DMS153 treated with DMSO at 0.1 percent for 48 hours (cell line): ENCODE data around the gene ORMDL3.

ENCODE experiments used
- DNase-seq: peaks from one replicate; lab custom pipeline; 2025; ENCODE audit not compliant: unreplicated experiment; lab: John Stamatoyannopoulos, UW

ORMDL3 gene, protein sequence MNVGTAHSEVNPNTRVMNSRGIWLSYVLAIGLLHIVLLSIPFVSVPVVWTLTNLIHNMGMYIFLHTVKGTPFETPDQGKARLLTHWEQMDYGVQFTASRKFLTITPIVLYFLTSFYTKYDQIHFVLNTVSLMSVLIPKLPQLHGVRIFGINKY

DNA sequence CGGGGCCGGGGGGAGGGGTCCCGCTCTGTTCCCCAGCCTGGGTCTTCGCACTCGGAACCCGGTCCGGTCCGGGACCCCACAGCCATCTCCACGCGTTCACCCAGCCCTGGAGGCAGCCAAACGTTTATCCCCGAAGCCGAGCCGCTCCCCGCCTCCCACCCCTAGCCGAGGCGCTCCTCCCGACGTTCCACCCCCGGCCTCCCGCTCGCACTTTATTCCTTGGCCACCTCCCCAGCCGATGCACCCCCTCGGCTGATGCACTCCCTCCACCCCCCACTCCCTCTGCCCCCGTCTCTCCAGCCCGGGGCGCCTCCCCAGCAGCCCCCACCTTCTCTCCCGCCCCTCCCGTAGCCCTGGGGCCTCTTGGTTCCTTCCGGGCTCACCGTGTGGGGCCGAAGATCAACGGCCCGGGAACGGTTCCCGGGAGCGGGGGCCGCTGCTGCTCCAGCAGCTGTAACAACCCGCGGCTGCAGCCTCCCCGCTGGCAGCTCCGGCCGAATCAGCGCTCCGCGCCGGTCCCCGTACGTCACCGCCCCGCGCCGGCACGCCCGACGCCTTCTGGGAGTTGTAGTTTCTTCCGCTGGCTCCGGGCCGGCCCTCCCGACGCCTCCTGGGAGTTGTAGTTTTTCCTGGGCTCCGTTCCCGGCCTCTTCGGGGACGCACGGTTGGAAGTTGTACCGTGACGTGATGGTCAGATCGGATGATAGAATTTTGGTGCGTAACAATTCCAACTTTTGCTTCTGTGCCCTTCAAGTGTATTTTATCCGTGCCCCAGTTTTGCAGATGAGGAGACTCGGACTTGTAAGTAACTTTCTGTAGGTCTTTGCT lies at the start of gene ORMDL3, which contains the start of gene LRRC3C:
Gene ORMDL3 (minus strand): TSS at position 501 of the 828 bp plus-strand sequence. CDS start 3,398 bp downstream, outside the sequence.
Gene LRRC3C (plus strand): TSS at position 632 of the 828 bp plus-strand sequence. CDS start 13,792 bp downstream, outside the sequence.
- peak; percentile 91 for DNase-seq

DNA sequence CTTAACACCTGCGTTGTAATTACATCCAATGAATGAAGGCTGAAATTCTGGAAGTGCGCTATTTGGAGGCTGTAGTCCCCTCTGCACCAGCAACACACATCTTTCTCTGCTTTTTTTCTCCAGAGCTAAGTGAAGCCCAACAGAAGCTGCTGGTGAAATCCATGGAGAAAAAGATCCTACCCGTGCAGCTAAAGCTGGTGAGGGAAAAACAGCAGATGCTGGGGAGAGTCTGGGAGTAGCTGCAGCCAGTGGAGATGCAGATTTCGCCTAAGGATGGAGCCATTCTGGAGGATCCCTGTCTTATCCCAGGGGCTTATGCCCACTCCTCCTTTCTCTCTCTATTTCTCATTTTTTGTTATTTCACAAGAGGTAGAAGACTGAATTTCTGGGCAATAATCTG lies 48.4 kb upstream of the ORMDL3 start:
- DNase-seq: no peak

DNA sequence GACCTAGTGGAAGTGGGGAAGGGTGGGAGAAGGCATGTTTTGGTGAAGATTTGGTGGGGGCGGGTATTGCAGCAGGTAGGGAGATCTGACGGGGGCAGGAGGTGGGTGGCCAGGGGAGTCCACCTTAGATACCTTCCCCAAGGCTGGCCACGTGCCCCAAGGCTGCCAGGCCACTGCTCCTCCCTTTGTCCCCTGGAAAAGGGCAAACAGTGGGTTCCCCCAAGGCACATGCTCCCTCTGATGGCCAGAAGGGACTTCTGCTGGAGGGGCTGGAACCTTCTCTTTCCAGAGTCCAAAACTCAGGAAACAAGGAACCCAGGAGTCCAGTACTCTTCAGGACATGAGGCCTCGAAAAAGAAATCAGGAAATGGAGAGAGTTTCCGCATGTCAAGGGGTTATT lies 47.0 kb upstream of the ORMDL3 start:
- DNase-seq: no peak

DNA sequence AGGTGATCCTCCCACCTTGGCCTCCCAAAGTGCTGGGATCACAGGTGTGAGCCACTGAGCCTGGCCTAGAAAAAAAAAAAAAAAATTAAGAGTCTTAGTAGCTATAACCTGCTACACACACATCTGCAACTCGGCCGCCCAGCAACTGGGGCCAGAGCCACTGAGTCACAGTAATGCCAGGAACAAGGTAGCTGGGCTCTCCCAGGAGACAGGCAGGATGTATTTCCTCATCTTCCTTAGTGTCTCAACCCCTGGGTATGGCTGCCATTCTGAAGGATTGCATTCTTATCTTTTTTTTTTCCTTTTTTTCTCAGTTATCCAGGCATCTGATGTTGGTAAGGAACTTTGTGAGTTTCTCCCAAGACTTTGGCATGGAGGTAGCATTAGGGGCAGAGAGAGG lies 46.1 kb upstream of the ORMDL3 start:
- DNase-seq: no peak

DNA sequence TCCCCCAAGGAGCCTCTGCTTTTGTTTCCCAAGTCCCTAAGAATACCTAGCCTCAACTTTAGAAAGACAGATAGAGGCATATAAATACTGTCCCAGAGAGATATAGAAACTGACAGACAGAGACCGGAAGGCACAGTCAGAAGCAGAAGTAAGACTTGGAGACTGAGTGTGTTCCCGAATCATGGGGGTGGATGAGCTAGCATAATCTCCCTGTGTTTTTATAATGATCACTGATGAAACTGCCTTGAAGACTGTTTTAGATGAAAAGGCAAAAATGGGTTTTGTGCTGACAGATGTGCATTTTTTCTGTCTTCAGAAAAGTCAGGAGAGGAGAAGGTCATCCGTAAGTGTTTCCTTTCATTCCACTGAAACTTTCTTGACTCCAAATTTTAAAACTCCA lies 44.9 kb upstream of the ORMDL3 start:
- DNase-seq: no peak

DNA sequence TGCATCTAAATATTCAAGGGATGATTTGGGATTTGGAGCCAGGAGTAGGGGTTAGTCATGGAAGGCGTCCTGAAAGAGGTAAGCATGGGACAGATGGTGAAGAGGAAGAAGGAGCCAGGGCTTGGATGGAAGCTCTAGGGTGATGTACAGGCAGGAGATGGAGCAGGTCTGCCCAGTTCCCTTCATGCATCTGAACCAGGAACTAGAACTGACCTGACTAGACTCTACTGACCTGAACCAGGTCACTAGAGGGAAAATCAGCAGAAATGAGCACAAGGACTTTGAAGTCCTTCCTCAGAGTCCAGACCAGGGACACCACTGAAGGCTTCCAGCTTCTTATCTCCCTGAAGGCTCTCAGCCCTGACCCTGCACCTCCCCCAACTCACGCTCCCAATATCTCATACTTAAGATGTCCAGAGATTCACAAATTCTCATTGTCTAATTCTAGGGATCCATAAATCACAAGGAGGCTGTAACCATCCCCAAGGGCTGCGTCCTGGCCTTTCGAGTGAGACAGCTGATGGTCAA lies 43.7 kb upstream of the ORMDL3 start:
- DNase-seq: no peak

DNA sequence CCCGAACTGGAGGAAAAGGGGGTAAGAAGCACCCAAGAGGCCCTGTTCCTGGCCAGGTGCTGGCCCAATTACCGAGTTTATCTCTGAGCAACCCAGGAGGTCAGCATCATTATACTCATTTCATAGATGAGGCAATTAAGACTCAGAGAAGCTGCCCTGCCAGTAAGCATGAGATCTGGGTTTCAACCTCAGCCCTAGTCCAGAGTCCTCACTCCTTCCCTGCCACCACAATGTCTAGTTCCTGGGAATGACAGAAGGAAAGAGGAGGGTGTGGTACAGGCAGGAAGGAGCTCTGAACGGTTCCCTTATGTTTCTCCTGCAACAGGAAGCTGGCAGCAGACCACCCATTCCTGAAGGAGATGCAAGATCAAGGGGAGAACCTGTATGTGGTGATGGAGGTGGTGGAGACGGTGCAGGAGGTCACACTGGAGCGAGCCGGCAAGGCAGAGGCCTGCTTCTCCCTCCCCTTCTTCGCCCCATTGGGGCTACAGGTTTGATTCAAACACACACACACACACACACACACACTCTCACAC lies 42.8 kb upstream of the ORMDL3 start:
- no peak for DNase-seq

DNA sequence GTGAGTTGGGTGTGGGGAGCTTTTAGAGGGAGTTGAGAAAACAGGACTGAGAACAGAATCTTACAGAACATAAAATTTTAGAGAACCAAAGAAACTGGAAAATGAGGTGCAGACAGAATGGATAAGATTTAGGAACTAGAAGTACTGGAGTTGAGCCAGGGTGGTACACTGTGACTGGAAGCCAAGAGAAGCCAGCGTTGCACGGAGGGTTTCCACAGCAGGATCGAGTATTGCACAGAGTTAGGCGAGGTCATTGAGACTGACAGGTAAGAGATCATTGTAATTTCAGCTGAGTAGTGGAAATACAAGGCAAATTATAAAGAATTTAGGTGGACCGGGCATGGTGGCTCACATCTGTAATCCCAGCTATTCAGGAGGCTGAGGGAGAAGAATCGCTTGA lies 42.0 kb upstream of the ORMDL3 start:
- DNase-seq: no peak

DNA sequence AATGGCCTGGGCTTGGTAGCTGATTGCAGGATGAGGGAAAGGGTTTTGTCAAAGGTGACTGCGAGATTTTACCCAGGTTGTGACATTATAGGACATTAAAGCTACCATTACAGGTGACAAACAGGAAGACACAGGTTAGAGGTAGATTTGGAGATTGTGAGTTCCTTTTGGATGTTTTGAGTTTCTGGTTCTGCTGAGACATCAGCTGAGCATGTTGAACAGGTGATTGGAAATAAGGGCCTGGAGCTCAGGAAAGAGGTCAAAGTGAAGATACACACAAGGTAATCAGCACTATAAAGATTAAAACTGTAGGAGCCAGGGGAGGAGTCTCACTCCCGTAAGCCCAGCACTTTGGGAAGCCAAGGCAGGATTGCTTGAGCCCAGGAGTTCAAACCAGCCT lies 41.4 kb upstream of the ORMDL3 start:
- no peak for DNase-seq

DNA sequence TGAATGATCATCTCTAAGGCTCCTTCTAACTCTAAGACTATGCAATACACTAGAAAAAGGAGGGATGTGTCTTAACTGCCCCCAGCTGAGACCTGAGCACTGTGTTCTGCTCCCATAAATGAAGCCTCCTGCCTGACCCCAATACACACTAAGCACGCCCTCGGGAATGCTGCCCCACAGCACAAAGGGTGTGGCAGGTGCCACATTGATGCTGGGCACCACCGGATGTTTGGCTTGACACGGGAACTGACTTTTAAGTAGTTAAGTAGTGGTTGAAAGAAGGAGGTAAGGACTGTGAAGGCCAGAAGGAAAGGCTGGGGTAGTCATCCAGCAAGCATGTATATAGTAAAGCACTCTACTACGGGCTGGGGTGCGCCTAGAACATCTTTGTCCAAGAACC lies 39.4 kb upstream of the ORMDL3 start:
- no peak for DNase-seq

DNA sequence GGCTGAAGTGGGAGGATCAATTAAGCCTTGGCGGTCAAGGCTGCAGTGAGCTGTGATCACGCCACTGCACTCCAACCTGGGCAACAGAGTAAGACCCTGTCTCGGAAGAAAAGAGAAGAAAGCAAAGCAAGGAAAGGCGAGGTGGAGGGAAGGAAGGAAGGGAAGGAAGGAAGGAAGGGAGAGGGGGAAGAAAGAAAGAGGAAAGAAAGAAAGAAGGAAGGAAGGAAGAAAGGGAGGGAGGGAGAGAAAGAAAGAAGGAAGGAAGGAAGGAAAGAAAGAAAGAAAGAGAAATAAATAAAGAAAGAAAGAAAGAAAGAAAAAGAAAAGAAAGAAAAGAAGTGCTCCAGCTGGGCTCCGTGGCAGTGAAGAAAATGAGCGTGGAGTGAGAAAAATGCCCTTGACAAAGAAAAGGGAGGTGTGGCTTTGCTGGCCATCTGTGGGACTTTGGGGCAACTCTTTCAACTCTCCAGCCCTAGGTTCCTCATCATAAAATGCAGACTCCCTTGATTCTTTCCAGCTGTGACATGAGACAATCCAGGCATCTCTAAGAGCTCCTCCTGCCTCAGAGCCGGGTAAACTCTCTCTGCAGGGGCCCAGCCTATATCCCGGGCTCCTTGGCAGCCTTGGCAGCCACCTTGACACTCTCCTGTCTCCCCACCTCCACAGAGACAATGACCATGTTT lies 37.8 kb upstream of the ORMDL3 start:
- DNase-seq: no peak

DNA sequence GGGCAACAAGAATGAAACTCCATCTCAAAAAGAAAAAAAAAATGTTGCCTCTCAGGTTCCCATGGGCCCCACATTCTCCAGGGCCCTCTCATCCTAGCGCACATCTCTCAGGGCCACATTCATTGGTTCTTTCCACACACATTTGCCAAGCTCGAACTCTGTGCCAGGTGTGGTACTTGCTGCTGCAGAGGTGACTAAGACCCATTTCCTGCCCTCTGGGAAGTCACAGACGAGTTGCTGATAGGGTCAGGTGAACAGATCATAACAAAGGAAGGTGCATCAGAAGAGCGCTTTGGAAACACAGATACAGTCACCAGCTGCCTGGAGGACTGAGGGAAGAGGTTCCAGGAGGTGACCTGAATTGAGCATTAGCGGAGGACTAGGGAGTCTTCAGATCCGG lies 36.4 kb upstream of the ORMDL3 start:
- no peak for DNase-seq

DNA sequence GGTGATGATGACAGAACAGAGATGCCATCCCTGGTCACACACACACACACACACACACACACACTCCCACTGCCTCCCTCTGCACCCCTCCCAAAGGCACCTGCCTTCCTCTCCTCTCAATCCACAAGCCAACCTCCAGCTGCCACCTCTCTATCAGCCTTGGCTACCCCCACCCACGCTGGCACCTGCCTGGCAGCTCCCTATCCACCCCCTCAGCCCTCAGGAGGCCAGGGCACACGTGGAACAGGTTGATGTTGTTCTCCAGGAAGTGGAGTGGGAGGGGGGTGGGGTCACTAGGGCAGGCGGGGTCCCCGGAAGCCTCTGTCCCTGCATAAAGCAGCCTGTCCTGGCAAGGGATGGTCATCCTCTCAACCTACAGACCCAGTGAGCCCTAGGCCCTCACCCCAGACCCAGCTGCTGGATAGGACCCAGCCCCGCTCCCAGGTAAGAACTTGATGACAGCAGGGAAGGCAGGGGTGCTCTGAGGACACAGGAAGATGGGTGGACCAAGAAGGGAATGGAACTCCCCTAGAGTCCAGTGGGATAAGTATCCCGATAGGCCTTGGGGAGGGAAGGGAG lies 35.3 kb upstream of the ORMDL3 start, which contains the start of gene GSDMA:
Gene GSDMA (plus strand): TSS at position 363 of the 579 bp plus-strand sequence. CDS start 2,684 bp downstream, outside the sequence.
- no peak for DNase-seq

DNA sequence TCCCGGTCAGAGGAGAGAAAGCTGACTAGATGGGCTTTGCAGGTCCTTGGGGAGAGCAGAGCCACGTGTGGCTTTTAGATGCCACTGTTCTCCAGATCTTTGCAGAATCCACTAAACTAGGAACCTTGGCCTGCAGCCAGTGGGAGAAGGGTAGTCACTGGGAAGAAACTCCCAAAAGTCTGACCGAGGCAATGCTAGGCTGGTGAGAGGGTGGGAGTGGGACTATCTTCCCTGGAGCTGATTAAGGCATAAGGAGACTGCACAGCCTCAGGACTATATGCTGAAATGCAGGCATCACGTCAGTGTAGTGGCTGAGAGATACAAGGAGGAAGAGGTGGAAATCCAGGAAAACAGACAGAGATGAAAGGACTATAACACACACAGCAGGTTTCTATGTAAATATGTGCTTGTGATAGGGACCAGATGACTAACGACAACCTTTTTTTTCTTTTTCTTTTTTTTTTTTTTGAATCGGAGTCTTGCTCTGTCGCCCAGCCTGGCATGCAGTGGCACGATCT lies 33.2 kb upstream of the ORMDL3 start:
- DNase-seq: no peak

DNA sequence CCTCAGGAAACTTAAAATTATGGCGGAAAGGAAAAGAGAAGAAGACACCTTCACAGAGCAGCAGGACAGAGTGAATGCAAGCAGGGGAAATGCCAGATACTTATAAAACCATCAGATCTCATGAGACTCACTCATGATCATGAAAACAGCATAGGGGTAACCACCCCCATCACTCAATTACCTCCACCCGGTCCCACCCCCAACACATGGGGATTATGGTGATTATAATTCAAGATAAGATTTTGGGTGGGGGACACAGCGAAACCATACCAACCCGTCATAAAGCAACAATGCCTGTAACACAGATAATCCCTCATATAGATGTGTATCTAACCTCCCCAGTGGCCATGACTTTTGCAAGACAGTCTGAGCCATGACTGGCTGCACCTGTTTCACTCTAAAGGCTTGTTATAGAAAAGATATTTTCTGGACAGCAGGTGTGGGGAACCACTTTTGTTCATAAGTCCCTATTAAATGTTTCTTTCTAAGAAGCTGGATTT lies 28.4 kb upstream of the ORMDL3 start:
- no peak for DNase-seq

DNA sequence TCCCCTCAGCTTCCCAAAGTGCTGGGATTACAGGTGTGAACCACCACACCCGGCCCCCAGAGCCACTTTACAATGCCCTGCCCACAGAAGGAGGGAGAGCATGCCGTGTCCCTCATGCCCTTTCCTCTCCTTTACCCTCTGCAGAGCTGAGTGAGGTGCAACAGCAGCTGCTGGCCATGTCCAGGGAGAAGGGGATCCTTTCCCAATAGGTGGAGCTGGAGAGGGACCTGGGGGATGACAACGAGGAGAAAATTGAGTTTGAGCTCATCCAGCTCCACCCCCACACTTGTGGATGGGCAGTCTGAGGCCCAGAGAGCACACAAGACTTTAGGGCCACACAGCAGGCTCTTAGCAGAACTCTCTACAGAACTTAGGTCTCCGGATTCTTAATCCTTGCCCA lies 27.5 kb upstream of the ORMDL3 start:
- DNase-seq: no peak

DNA sequence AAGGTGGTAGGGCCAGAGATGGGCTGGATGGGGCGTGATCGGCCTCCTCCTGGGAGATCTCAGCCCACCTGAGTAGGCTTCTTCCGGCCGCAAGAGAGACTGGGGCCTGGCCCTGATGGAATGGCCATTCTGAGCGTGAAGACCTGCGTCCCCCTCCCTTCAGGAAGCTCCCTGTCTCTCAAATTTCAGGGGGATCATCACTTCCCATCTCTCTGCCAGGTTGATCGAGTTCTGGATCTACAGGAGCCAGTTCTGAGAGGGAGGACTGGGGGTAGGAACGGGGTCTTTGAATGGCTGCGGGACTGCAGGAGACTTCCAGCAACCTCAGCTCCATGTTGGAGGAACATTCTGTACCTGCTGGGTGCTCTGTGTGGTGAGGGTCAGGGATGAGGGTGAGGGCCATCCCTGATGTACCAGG lies 26.1 kb upstream of the ORMDL3 start:
- no peak for DNase-seq

DNA sequence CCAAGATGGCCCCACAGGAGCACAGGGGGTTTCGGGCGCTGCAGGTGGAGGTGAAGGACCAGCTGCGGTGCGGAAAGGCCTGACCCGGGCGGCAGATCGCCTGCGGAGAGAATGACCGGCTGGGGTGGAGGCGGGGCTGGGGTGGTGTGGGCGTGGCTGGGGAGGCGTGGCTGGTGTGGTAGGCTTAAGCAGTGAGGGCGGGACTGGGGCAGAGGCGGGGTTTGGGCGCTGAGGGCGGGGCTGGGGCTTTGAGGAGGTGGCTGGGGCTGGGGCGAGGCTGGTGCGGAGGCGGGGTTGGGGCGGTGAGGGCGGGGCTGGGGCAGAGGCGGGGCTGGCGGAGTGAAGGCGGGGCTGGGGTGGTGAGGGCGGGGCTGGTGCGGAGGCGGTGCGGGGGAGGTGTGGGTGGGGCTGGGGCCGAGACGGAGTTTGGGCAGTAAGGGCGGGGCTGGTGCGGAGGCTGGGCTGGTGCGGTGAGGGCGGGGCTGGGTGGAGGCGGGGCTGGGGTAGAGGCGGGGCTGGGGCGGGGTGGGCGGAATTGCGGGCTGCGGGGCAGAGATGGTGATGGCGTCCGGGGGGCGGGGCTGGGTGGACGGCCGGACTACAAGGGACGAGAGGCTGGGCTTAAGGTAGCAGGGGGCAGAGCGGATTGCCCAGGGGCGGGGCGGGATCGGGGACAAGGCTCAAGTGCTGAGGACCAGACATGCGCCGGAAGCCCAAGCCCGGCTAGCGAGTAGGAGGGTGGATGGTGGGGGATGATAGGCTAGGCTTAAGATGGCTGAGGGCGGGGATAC lies 25.5 kb upstream of the ORMDL3 start:
- DNase-seq: peak; percentile 80

DNA sequence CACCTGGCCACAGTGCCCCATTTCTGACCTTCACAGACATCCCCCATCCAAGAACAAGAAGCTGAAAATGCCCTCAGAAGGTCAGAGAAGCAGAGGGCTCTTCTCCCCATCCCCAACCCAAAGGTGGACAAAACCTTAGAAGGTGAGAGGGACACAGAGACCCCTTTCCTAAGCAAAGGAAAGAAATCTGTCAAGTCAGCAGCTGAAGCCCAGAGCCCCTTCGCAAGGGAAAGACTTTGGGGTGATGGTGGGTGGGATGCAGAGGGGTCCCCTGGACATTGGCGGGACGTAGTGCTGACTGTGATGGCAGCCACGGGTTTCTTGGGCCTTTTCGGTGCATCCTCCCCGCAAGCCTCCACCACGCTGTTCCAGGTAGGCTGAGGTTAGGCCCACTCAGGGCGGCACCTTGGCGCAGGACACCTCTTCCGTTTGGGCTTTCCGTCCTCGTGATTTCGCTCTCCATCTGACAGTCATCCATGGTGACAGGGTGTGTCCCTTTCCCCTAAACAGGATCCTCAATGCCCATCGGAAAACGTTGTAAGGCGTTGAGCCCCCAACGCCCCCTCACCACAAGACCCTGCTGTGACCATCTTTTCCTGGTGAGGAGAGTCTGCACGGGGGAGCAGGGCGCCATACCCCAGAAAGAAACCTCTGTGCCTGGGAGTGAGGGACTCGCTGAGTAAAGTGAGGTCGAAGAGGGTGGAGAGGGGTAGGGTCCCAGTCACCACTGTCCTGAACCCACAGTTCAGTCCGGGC lies 24.7 kb upstream of the ORMDL3 start:
- no peak for DNase-seq
